ENCODE results near the gene FANCC. TPM values are rescaled to one million over a fixed set of nuclear protein-coding genes. Genes with fewer than 3 reads are reported as not detected.

Gene FANCC
- total RNA-seq, 1 donor from 2014 or later = 7.9 TPM

- no peak overlapping the region for H3K4me2 ChIP-seq (ENCODE audit: low read length)
- H3K9me3 ChIP-seq (ENCODE audit: insufficient read depth, low read depth, low read length) = no peaks in the 10 kb centered on the region
- FAIRE-seq (no peak), DNase-seq (ENCODE audit: low read depth) (no peak)
- no peak overlapping the region for H2AFZ ChIP-seq (ENCODE audit: low read depth, low read length)
- no peaks in the 10 kb centered on the region for H3K36me3 ChIP-seq (ENCODE audit: insufficient read depth, low read length)
- H3K9ac ChIP-seq (ENCODE audit: low read length) = no peak overlapping the region
- Mint-ChIP-seq H3K9me3 (ENCODE audit: unreplicated experiment) (no peaks in the 10 kb centered on the region), H3K4me3 (ENCODE audit: unreplicated experiment) (no peak overlapping the region), H3K4me1 (ENCODE audit: low read depth, unreplicated experiment) (peaks cover 12% of the 10 kb centered on the region), H3K36me3 (ENCODE audit: low read depth, unreplicated experiment) (no peaks in the 10 kb centered on the region), H3K27me3 (ENCODE audit: low read depth, unreplicated experiment) (no peaks in the 10 kb centered on the region), H3K27ac (ENCODE audit: unreplicated experiment) (no peak overlapping the region)
- no peaks in the 10 kb centered on the region for H3K27me3 ChIP-seq (ENCODE audit: insufficient read depth, low read length)
- no peaks in the 10 kb centered on the region for H4K20me1 ChIP-seq (ENCODE audit: insufficient read depth, low read length)
- TF ChIP-seq EZH2 (IDR thresholded peaks at IDR 0.05; ENCODE audit: insufficient read depth, low read length) (no peak), CTCF (IDR thresholded peaks at IDR 0.05; ENCODE audit: insufficient read depth, low read depth, low read length) (no peak)
- H3K27ac ChIP-seq (ENCODE audit: low read depth, low read length) = no peak overlapping the region
- peaks cover 11% of the 10 kb centered on the region for H3K4me1 ChIP-seq (ENCODE audit: insufficient read depth, low read length)
- H3K4me3 ChIP-seq (ENCODE audit: insufficient read depth, low read depth, low read length) = no peak overlapping the region
- H3K79me2 ChIP-seq (ENCODE audit: insufficient read depth, low read length) = no peaks in the 10 kb centered on the region
Measured at GRCh38 chr9:95174038-95174437, 143.5 kb downstream of the FANCC start.

GRCh38 chr9:95171596-95171995 is 145.9 kb downstream of the FANCC start:
- FAIRE-seq (no peak), DNase-seq (ENCODE audit: low read depth) (no peak)
- Histone ChIP-seq H3K4me1 (ENCODE audit: insufficient read depth, low read length) (peaks cover 16% of the 10 kb centered on the region), H3K4me3 (ENCODE audit: insufficient read depth, low read depth, low read length) (no peak overlapping the region), H3K9ac (ENCODE audit: low read length) (no peak overlapping the region), H3K9me3 (ENCODE audit: insufficient read depth, low read depth, low read length) (no peaks in the 10 kb centered on the region), H4K20me1 (ENCODE audit: insufficient read depth, low read length) (no peaks in the 10 kb centered on the region), H3K36me3 (ENCODE audit: insufficient read depth, low read length) (no peaks in the 10 kb centered on the region), H3K79me2 (ENCODE audit: insufficient read depth, low read length) (no peaks in the 10 kb centered on the region), H2AFZ (ENCODE audit: low read depth, low read length) (no peak overlapping the region), H3K4me2 (ENCODE audit: low read length) (no peak overlapping the region), H3K27ac (ENCODE audit: low read depth, low read length) (no peak overlapping the region), H3K27me3 (ENCODE audit: insufficient read depth, low read length) (no peaks in the 10 kb centered on the region)
- Mint-ChIP-seq H3K27me3 (ENCODE audit: low read depth, unreplicated experiment) (no peaks in the 10 kb centered on the region), H3K27ac (ENCODE audit: unreplicated experiment) (peak overlapping the region; percentile 75), H3K36me3 (ENCODE audit: low read depth, unreplicated experiment) (no peaks in the 10 kb centered on the region), H3K4me1 (ENCODE audit: low read depth, unreplicated experiment) (peaks cover 17% of the 10 kb centered on the region), H3K4me3 (ENCODE audit: unreplicated experiment) (no peak overlapping the region), H3K9me3 (ENCODE audit: unreplicated experiment) (no peaks in the 10 kb centered on the region)
- no peak for TF ChIP-seq EZH2 (IDR thresholded peaks at IDR 0.05; ENCODE audit: insufficient read depth, low read length)
- no peak for TF ChIP-seq CTCF (IDR thresholded peaks at IDR 0.05; ENCODE audit: insufficient read depth, low read depth, low read length)

GRCh38 chr9:95171001-95171400 is 146.5 kb downstream of the FANCC start:
- Mint-ChIP-seq H3K36me3 (ENCODE audit: low read depth, unreplicated experiment) (no peaks in the 10 kb centered on the region), H3K4me3 (ENCODE audit: unreplicated experiment) (peak overlapping the region; percentile 73), H3K9me3 (ENCODE audit: unreplicated experiment) (no peaks in the 10 kb centered on the region), H3K27ac (ENCODE audit: unreplicated experiment) (peak overlapping the region; percentile 92), H3K4me1 (ENCODE audit: low read depth, unreplicated experiment) (peaks cover 17% of the 10 kb centered on the region), H3K27me3 (ENCODE audit: low read depth, unreplicated experiment) (no peaks in the 10 kb centered on the region)
- no peak for TF ChIP-seq EZH2 (IDR thresholded peaks at IDR 0.05; ENCODE audit: insufficient read depth, low read length)
- TF ChIP-seq CTCF (IDR thresholded peaks at IDR 0.05; ENCODE audit: insufficient read depth, low read depth, low read length) = no peak
- peak overlapping the region; percentile 26 for H3K4me3 ChIP-seq (ENCODE audit: insufficient read depth, low read depth, low read length)
- no peaks in the 10 kb centered on the region for H3K79me2 ChIP-seq (ENCODE audit: insufficient read depth, low read length)
- peaks cover 16% of the 10 kb centered on the region for H3K4me1 ChIP-seq (ENCODE audit: insufficient read depth, low read length)
- H3K27ac ChIP-seq (ENCODE audit: low read depth, low read length) = peak overlapping the region; percentile 55
- H3K27me3 ChIP-seq (ENCODE audit: insufficient read depth, low read length) = no peaks in the 10 kb centered on the region
- no peak overlapping the region for H2AFZ ChIP-seq (ENCODE audit: low read depth, low read length)
- H4K20me1 ChIP-seq (ENCODE audit: insufficient read depth, low read length) = no peaks in the 10 kb centered on the region
- H3K9me3 ChIP-seq (ENCODE audit: insufficient read depth, low read depth, low read length) = no peaks in the 10 kb centered on the region
- no peaks in the 10 kb centered on the region for H3K36me3 ChIP-seq (ENCODE audit: insufficient read depth, low read length)
- DNase-seq (ENCODE audit: low read depth) = peak; percentile 56
- peak overlapping the region; percentile 74 for H3K4me2 ChIP-seq (ENCODE audit: low read length)
- peak overlapping the region; percentile 54 for H3K9ac ChIP-seq (ENCODE audit: low read length)
- FAIRE-seq = no peak
